Panc1 (cell line): ENCODE data around the gene PFKFB3. TPM values are rescaled to one million over a fixed set of nuclear protein-coding genes. Genes with fewer than 3 reads are reported as not detected.

ENCODE experiments used
- ATAC-seq: fragments of 200-7000 bp; cut with Tn5 transposase; 2 replicates; pipeline ENCODE4 v1.9.1; 2020; ENCODE audit warnings: mild to moderate bottlenecking, moderate library complexity
- BruUV-seq: library from RNA; stranded (reverse); fragments of 400-500 nt; replicated peaks from 2 replicates; lab custom pipeline; 2021; lab: Mats Ljungman, UMichigan
- CTCF ChIA-PET: fragments of 300-600 bp; sonication (Branson Sonifier 250); formaldehyde crosslinking; loops from one replicate; lab custom pipeline; 2022; ENCODE audit warnings: antibody characterized with exemption; lab: Charles Lee
- POLR2A ChIA-PET: fragments of 300-600 bp; sonication (Branson Sonifier 250); formaldehyde crosslinking; loops from one replicate; lab custom pipeline; 2022; ENCODE audit warnings: antibody characterized with exemption; lab: Charles Lee
- DNase-seq: peaks from one replicate; pipeline ENCODE4 v3.0.0-alpha.2; 2010; ENCODE audit warnings: low read depth, low spot score
- H3K27ac ChIP-seq: 2 replicates; pipeline ENCODE4 v1.5.1; 2011; ENCODE audit warnings: mild to moderate bottlenecking, low read length, inconsistent platforms
- H3K27me3 ChIP-seq: fragments of 200-500 bp; sonication (Bioruptor generic); 2 replicates; pipeline ENCODE4 v1.6.0; 2014; ENCODE audit warnings: low read length, inconsistent platforms; ENCODE audit not compliant: control insufficient read depth, insufficient read depth
- H3K36me3 ChIP-seq: fragments of 200-500 bp; sonication (Bioruptor generic); 2 replicates; pipeline ENCODE4 v1.5.1; 2014; ENCODE audit warnings: inconsistent platforms, mild to moderate bottlenecking, low read length, moderate library complexity; ENCODE audit not compliant: control insufficient read depth, insufficient read depth
- H3K4me1 ChIP-seq: 2 replicates; pipeline ENCODE4 v1.5.1; 2011; ENCODE audit warnings: inconsistent platforms, mild to moderate bottlenecking, low read length, moderate library complexity; ENCODE audit not compliant: control insufficient read depth, insufficient read depth
- H3K4me3 ChIP-seq, 2 experiments: 2 replicates each; pipeline ENCODE4 v1.5.1; 2011 to 2012; ENCODE audit warnings: low read depth in 2 of 2, low read length in 2 of 2, mild to moderate bottlenecking in 2 of 2, inconsistent platforms in 1 of 2, moderate library complexity in 1 of 2
- H3K9me3 ChIP-seq: fragments of 200-500 bp; sonication (Bioruptor generic); 2 replicates; pipeline ENCODE4 v1.5.1; 2014; ENCODE audit warnings: low read depth, mild to moderate bottlenecking, inconsistent platforms, low read length, moderate library complexity; ENCODE audit not compliant: control insufficient read depth, insufficient read depth
- CTCF ChIP-seq: fragments of 450-650 bp; IDR thresholded peaks from 2 replicates; pipeline ENCODE4 v1.5.1; 2017; ENCODE audit warnings: mild to moderate bottlenecking
- POLR2AphosphoS5 ChIP-seq: IDR thresholded peaks from 2 replicates; pipeline ENCODE4 v1.6.1; 2012; ENCODE audit warnings: mild to moderate bottlenecking, low read depth, low read length, moderate library complexity
- SIN3A ChIP-seq: IDR thresholded peaks from 2 replicates; pipeline ENCODE4 v1.6.1; 2012; ENCODE audit warnings: low read depth, mild to moderate bottlenecking, low read length, moderate library complexity, borderline replicate concordance; ENCODE audit not compliant: insufficient read depth
- TCF7L2 ChIP-seq: IDR thresholded peaks from 2 replicates; pipeline ENCODE4 v1.6.1; 2011; ENCODE audit warnings: mild to moderate bottlenecking, low read depth, low read length, inconsistent platforms
- in situ Hi-C: cut with HindIII; loops from 2 replicates; pipeline ENCODE4 v1.10.0; 2016; ENCODE audit warnings: low sequenced_read_pairs, low pct_unique_long_range_greater_than_20kb
- intact Hi-C: fragments of 100-400 bp; cut with micrococcal nuclease; formaldehyde crosslinking; loops from one replicate; pipeline ENCODE4 v1.10.0; 2022; ENCODE audit not compliant: unreplicated experiment
- total RNA-seq: library from RNA; stranded (reverse); gene quantifications from one replicate; pipeline ENCODE4 v1.2.1, GENCODE V29; 2021; ENCODE audit not compliant: unreplicated experiment
- TF ChIP-seq, protein P1 (sequence below), 2 experiments: IDR thresholded peaks; 2 replicates each; pipeline ENCODE4 v1.6.1; 2011 to 2012; ENCODE audit warnings: low read depth in 2 of 2, control low read depth in 1 of 2, low read length in 1 of 2, mild to moderate bottlenecking in 1 of 2, moderate library complexity in 1 of 2; ENCODE audit not compliant: insufficient read depth in 1 of 2

Gene PFKFB3
- total RNA-seq, 1 experiment from 2014 or later, result 17.1 TPM

GRCh38 chr10:6180480-6181110 lies 22.1 kb upstream of the PFKFB3 start:
- no TSS peak for BruUV-seq
- H3K27ac ChIP-seq, result no peak overlapping the region
- TF ChIP-seq TCF7L2, result no peak
- no peak for TF ChIP-seq SIN3A
- TF ChIP-seq, protein P1, sequence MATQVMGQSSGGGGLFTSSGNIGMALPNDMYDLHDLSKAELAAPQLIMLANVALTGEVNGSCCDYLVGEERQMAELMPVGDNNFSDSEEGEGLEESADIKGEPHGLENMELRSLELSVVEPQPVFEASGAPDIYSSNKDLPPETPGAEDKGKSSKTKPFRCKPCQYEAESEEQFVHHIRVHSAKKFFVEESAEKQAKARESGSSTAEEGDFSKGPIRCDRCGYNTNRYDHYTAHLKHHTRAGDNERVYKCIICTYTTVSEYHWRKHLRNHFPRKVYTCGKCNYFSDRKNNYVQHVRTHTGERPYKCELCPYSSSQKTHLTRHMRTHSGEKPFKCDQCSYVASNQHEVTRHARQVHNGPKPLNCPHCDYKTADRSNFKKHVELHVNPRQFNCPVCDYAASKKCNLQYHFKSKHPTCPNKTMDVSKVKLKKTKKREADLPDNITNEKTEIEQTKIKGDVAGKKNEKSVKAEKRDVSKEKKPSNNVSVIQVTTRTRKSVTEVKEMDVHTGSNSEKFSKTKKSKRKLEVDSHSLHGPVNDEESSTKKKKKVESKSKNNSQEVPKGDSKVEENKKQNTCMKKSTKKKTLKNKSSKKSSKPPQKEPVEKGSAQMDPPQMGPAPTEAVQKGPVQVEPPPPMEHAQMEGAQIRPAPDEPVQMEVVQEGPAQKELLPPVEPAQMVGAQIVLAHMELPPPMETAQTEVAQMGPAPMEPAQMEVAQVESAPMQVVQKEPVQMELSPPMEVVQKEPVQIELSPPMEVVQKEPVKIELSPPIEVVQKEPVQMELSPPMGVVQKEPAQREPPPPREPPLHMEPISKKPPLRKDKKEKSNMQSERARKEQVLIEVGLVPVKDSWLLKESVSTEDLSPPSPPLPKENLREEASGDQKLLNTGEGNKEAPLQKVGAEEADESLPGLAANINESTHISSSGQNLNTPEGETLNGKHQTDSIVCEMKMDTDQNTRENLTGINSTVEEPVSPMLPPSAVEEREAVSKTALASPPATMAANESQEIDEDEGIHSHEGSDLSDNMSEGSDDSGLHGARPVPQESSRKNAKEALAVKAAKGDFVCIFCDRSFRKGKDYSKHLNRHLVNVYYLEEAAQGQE (IDR thresholded peaks at IDR 0.05; ENCODE audit: insufficient read depth in 1 of 2, low read depth in 2 of 2, low read length in 1 of 2), result no peak
- TF ChIP-seq POLR2AphosphoS5, result no peak
- no peak for TF ChIP-seq CTCF
- no peaks in the 10 kb centered on the region for H3K9me3 ChIP-seq
- POLR2A ChIA-PET, result no interaction called here
- no peaks in the 10 kb centered on the region for H3K4me1 ChIP-seq
- ATAC-seq (no peak), DNase-seq (no peak)
- H3K27me3 ChIP-seq, result no peaks in the 10 kb centered on the region
- in situ Hi-C loops (no loop called here), intact Hi-C loops (no loop called here)
- CTCF ChIA-PET, result no interaction called here
- H3K4me3 ChIP-seq, result no peak overlapping the region
- no peaks in the 10 kb centered on the region for H3K36me3 ChIP-seq

DNA sequence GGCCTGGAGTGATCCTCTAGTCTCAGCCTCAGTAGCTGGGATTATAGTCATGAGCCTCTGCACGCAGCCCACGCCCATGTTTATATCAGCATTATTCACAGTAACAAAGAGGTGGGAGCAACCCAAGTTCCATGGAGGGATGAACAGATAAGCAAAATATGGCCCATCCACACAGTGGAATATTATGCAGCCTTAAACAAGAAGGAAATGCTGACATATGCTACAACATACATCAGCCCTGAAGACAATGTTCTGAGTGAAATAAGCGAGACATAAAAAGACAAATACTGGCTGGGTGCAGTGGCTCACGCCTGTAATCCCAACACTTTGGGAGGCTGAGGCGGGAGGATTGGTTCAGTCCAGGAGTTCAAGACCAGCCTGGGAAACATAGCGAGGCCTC lies 21.5 kb upstream of the PFKFB3 start:
- H3K4me1 ChIP-seq, result no peaks in the 10 kb centered on the region
- no TSS peak for BruUV-seq
- H3K27me3 ChIP-seq, result no peaks in the 10 kb centered on the region
- no peak for ATAC-seq
- POLR2A ChIA-PET, result no interaction called here
- H3K36me3 ChIP-seq, result no peaks in the 10 kb centered on the region
- no peak for DNase-seq
- in situ Hi-C loops, result no loop called here
- H3K9me3 ChIP-seq, result no peaks in the 10 kb centered on the region
- no peak overlapping the region for H3K27ac ChIP-seq
- CTCF ChIA-PET, result no interaction called here
- H3K4me3 ChIP-seq, result no peak overlapping the region
- TF ChIP-seq TCF7L2 (no peak), SIN3A (no peak), POLR2AphosphoS5 (no peak), CTCF (no peak)
- TF ChIP-seq, protein P1 (IDR thresholded peaks at IDR 0.05; ENCODE audit: insufficient read depth in 1 of 2, low read depth in 2 of 2, low read length in 1 of 2), result no peak
- intact Hi-C loops, result no loop called here
